ENCODE results near the gene GJC1.

Gene GJC1

GRCh38 chr17:44850612-44851011, 20.5 kb upstream of the GJC1 start:
- DNase-seq (ENCODE audit: low spot score) (no peak), ATAC-seq (ENCODE audit: low read depth) (no peak)
- Histone ChIP-seq H3K27me3 (ENCODE audit: insufficient read depth, poor library complexity, severe bottlenecking) (no peaks in the 10 kb centered on the region), H3K4me3 (ENCODE audit: severe bottlenecking) (no peak overlapping the region), H3K4me1 (ENCODE audit: insufficient read depth, poor library complexity, severe bottlenecking) (no peaks in the 10 kb centered on the region), H3K27ac (ENCODE audit: poor library complexity, severe bottlenecking) (no peak overlapping the region), H3K36me3 (ENCODE audit: low read depth) (peaks cover 54% of the 10 kb centered on the region), H3K9me3 (ENCODE audit: severe bottlenecking) (no peaks in the 10 kb centered on the region)
- TF ChIP-seq CTCF (IDR thresholded peaks at IDR 0.05; ENCODE audit: poor library complexity, severe bottlenecking): no peak

GRCh38 chr17:44850025-44850424, 19.9 kb upstream of the GJC1 start:
- Histone ChIP-seq H3K4me3 (ENCODE audit: severe bottlenecking) (no peak overlapping the region), H3K36me3 (ENCODE audit: low read depth) (peaks cover 48% of the 10 kb centered on the region), H3K4me1 (ENCODE audit: insufficient read depth, poor library complexity, severe bottlenecking) (no peaks in the 10 kb centered on the region), H3K27me3 (ENCODE audit: insufficient read depth, poor library complexity, severe bottlenecking) (no peaks in the 10 kb centered on the region), H3K9me3 (ENCODE audit: severe bottlenecking) (no peaks in the 10 kb centered on the region), H3K27ac (ENCODE audit: poor library complexity, severe bottlenecking) (no peak overlapping the region)
- ATAC-seq (ENCODE audit: low read depth) (no peak), DNase-seq (ENCODE audit: low spot score) (no peak)
- TF ChIP-seq CTCF (IDR thresholded peaks at IDR 0.05; ENCODE audit: poor library complexity, severe bottlenecking): no peak

GRCh38 chr17:44848961-44849489, 18.9 kb upstream of the GJC1 start:
- DNase-seq (ENCODE audit: low spot score) (no peak), ATAC-seq (ENCODE audit: low read depth) (no peak)
- Histone ChIP-seq H3K27ac (ENCODE audit: poor library complexity, severe bottlenecking) (no peak overlapping the region), H3K4me1 (ENCODE audit: insufficient read depth, poor library complexity, severe bottlenecking) (no peaks in the 10 kb centered on the region), H3K4me3 (ENCODE audit: severe bottlenecking) (no peak overlapping the region), H3K27me3 (ENCODE audit: insufficient read depth, poor library complexity, severe bottlenecking) (no peaks in the 10 kb centered on the region), H3K36me3 (ENCODE audit: low read depth) (peaks cover 38% of the 10 kb centered on the region), H3K9me3 (ENCODE audit: severe bottlenecking) (no peaks in the 10 kb centered on the region)
- no peak for TF ChIP-seq CTCF (IDR thresholded peaks at IDR 0.05; ENCODE audit: poor library complexity, severe bottlenecking)

- no peaks in the 10 kb centered on the region for H3K4me1 ChIP-seq (ENCODE audit: insufficient read depth, poor library complexity, severe bottlenecking)
- H3K4me3 ChIP-seq (ENCODE audit: severe bottlenecking): no peak overlapping the region
Measured at GRCh38 chr17:44848257-44848795, 18.2 kb upstream of the GJC1 start.

More at GRCh38 chr17:44848257-44848795, 18.2 kb upstream of the GJC1 start:
- H3K27me3 ChIP-seq (ENCODE audit: insufficient read depth, poor library complexity, severe bottlenecking): no peaks in the 10 kb centered on the region
- DNase-seq (ENCODE audit: low spot score): no peak
- no peak for TF ChIP-seq CTCF (IDR thresholded peaks at IDR 0.05; ENCODE audit: poor library complexity, severe bottlenecking)
- H3K36me3 ChIP-seq (ENCODE audit: low read depth): peaks cover 31% of the 10 kb centered on the region
- H3K27ac ChIP-seq (ENCODE audit: poor library complexity, severe bottlenecking): no peak overlapping the region
- H3K9me3 ChIP-seq (ENCODE audit: severe bottlenecking): no peaks in the 10 kb centered on the region
- ATAC-seq (ENCODE audit: low read depth): no peak

All from RWPE2 (cell line).